ENCODE measurements around the gene KLHL18. TPM values are rescaled to one million over a fixed set of nuclear protein-coding genes. Genes with fewer than 3 reads are reported as not detected.

Gene KLHL18
- total RNA-seq, 1 donor from 2014 or later: 23.5 TPM

DNA sequence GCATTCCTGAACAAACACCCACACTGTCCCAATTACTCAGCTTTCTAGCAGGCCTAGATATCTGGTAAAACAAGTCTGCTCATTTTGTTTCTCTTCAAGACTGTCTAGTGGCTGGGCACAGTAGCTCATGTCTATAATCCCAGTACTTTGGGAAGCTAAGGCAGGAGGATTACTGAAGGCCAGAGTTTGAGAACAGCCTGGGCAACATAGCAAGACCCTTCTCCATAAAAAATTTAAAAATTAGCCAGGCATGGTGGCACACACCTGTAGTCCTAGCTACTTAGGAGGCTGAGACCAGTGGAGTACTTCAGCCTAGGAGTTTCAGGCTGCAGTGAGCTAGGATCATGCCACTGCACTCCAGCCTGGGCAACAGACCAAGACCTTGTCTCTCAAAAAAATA lies 91.8 kb downstream of the KLHL18 start:
- ATAC-seq (no peak), DNase-seq (no peak)
- no peaks in the 10 kb centered on the region for H3K36me3 ChIP-seq
- no peak for TF ChIP-seq CTCF (IDR thresholded peaks at IDR 0.05)
- H3K9me3 ChIP-seq: no peaks in the 10 kb centered on the region
- H3K27me3 ChIP-seq: no peaks in the 10 kb centered on the region
- H3K4me3 ChIP-seq: no peak overlapping the region
- H3K27ac ChIP-seq: no peak overlapping the region
- intact Hi-C loops (cut with DNase I): no loop called here
- peaks cover 9% of the 10 kb centered on the region for H3K4me1 ChIP-seq

DNA sequence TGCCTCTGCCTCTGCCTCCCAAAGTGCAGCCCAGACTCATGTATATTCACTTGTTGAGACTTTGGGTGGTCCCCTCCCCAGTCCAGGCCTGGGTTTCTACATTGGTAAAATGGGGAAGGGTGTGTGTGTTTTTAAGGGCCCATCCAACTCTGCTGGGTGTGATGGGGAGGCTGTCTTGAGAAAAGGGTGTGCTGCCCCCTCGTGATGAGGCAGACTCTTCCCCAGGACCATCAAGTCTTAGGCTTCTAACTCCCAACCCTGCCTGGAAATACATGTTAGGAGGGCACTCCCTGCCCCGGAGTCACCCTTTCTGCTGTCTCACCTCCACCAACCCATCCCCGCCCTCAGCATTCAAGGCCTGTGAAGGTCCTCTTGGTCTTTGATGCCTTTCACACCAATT lies 93.6 kb downstream of the KLHL18 start:
- intact Hi-C loops (cut with DNase I): no loop called here
- Histone ChIP-seq H3K9me3 (no peaks in the 10 kb centered on the region), H3K4me3 (no peak overlapping the region), H3K4me1 (peaks cover 13% of the 10 kb centered on the region), H3K36me3 (no peaks in the 10 kb centered on the region), H3K27ac (no peak overlapping the region), H3K27me3 (no peaks in the 10 kb centered on the region)
- TF ChIP-seq CTCF (IDR thresholded peaks at IDR 0.05): no peak
- DNase-seq (no peak), ATAC-seq (no peak)

DNA sequence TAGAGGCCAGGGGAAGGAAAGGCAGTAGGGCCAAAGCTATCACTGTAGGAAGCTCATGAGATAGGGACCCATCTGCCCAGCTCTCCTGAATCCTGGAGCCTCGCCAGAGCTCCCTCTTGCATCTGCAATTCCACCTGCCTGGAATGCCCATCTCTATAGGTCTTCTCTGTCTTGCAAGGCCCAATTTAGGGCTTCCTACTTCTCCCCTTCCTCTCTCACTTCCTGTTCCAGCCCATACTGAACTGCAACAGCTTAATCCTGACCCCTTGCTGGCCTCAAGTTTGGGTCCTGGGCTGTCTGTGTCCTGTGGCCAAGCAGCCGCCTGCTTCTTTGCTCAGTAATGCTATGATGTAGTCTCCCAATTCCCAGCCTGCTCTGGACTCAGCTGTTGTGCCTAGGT lies 94.4 kb downstream of the KLHL18 start:
- H3K4me1 ChIP-seq: peaks cover 18% of the 10 kb centered on the region
- no peaks in the 10 kb centered on the region for H3K27me3 ChIP-seq
- H3K36me3 ChIP-seq: no peaks in the 10 kb centered on the region
- DNase-seq (no peak), ATAC-seq (no peak)
- intact Hi-C loops (cut with DNase I): no loop called here
- H3K4me3 ChIP-seq: no peak overlapping the region
- no peak overlapping the region for H3K27ac ChIP-seq
- no peaks in the 10 kb centered on the region for H3K9me3 ChIP-seq
- no peak for TF ChIP-seq CTCF (IDR thresholded peaks at IDR 0.05)

DNA sequence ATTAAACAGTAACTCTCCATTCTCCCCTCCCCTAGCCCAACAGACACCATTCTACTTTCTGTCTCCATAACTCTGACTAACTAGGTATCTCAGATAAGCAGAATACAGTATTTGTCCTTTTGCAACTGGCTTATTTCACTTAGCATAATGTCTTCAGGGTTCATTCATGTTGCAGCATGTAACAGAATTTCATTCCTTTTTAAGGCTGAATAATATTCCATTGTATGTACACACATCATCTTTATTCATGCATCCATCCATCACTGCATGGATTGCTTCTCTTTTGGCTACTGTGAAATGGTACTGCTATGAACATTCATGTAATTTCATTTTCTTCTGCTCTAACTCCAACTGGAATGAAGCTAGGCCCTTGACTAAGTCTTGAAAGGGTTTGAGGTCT lies 96.1 kb downstream of the KLHL18 start:
- intact Hi-C loops (cut with DNase I): no loop called here

DNA sequence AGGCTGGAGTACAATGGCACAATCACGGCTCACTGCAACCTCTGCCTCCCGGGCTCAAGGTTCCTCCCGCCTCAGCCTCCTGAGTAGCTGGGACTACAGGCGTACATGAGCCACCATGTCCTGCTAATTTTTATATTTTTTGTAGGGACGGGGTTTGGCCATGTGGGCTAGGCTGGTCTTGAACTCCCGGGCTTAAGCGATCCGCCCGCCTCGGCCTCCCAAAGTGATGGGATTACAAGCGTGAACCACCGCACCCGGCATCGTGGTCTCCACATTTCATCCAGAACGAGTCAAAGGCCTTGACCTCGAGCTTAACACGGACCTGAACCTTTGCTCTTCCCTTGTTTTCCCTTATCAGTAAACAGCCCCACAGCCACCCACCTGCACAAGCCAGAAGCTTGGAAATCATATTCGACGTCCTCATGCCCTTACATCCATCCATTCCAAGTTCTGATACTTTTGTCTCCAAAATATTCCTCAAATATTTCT lies 96.7 kb downstream of the KLHL18 start:
- Histone ChIP-seq H3K4me1 (peaks cover 20% of the 10 kb centered on the region), H3K4me3 (peak overlapping the region; percentile 74), H3K27ac (peak overlapping the region; percentile 91), H3K27me3 (no peaks in the 10 kb centered on the region), H3K9me3 (no peaks in the 10 kb centered on the region), H3K36me3 (no peaks in the 10 kb centered on the region)
- ATAC-seq: no peak
- no peak for TF ChIP-seq CTCF (IDR thresholded peaks at IDR 0.05)
- DNase-seq: no peak
- intact Hi-C loops (cut with DNase I): no loop called here

More for the DNA sequence above, 96.1 kb downstream of the KLHL18 start:
- no peak for ATAC-seq
- Histone ChIP-seq H3K36me3 (no peaks in the 10 kb centered on the region), H3K27ac (no peak overlapping the region), H3K27me3 (no peaks in the 10 kb centered on the region), H3K4me1 (peaks cover 20% of the 10 kb centered on the region), H3K4me3 (no peak overlapping the region), H3K9me3 (no peaks in the 10 kb centered on the region)
- no peak for DNase-seq
- no peak for TF ChIP-seq CTCF (IDR thresholded peaks at IDR 0.05)

- H3K9me3 ChIP-seq: no peaks in the 10 kb centered on the region
- peak overlapping the region; percentile 74 for H3K4me3 ChIP-seq
- H3K4me1 ChIP-seq: peaks cover 20% of the 10 kb centered on the region
- DNase-seq (no peak), ATAC-seq (no peak)
- no peaks in the 10 kb centered on the region for H3K36me3 ChIP-seq
- peak overlapping the region; percentile 91 for H3K27ac ChIP-seq
- no peak for TF ChIP-seq CTCF (IDR thresholded peaks at IDR 0.05)
- H3K27me3 ChIP-seq: no peaks in the 10 kb centered on the region
- intact Hi-C loops (cut with DNase I): no loop called here
These were observed 97.4 kb downstream of the KLHL18 start for GRCh38 chr3:47380026-47380600.
